ENCODE data around the gene HDAC6.

GRCh38 chrX:48769230-48769629, 32.6 kb upstream of the HDAC6 start:
- TF ChIP-seq, protein P1, sequence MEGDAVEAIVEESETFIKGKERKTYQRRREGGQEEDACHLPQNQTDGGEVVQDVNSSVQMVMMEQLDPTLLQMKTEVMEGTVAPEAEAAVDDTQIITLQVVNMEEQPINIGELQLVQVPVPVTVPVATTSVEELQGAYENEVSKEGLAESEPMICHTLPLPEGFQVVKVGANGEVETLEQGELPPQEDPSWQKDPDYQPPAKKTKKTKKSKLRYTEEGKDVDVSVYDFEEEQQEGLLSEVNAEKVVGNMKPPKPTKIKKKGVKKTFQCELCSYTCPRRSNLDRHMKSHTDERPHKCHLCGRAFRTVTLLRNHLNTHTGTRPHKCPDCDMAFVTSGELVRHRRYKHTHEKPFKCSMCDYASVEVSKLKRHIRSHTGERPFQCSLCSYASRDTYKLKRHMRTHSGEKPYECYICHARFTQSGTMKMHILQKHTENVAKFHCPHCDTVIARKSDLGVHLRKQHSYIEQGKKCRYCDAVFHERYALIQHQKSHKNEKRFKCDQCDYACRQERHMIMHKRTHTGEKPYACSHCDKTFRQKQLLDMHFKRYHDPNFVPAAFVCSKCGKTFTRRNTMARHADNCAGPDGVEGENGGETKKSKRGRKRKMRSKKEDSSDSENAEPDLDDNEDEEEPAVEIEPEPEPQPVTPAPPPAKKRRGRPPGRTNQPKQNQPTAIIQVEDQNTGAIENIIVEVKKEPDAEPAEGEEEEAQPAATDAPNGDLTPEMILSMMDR (IDR thresholded peaks at IDR 0.05; ENCODE audit: poor library complexity, severe bottlenecking) = no peak
- TF ChIP-seq EZH2 (IDR thresholded peaks at IDR 0.05; ENCODE audit: borderline replicate concordance, insufficient read depth, low read length, poor library complexity, severe bottlenecking) (no peak), POLR2AphosphoS5 (IDR thresholded peaks at IDR 0.05) (no peak)

Data from neural cell (in vitro differentiated cells).